ENCODE measurements around the gene FOXP1. TPM values are rescaled to one million over a fixed set of nuclear protein-coding genes. Genes with fewer than 3 reads are reported as not detected.

FOXP1 gene
- total and polyA plus RNA-seq, 4 donors = 4.9 to 35.4 (median 32.0) TPM

- TF ChIP-seq FOXA2 (IDR thresholded peaks at IDR 0.05) (no peak), ATF3 (IDR thresholded peaks at IDR 0.05) (no peak), TAF1 (conservative IDR thresholded peaks at IDR 0.05) (no peak), SP1 (IDR thresholded peaks at IDR 0.05) (no peak)
- no peak overlapping the region for H3K27ac ChIP-seq (ENCODE audit: low read depth in 1 of 2, low read length in 2 of 2)
- H3K36me3 ChIP-seq (ENCODE audit: control insufficient read depth in 4 of 4, insufficient read depth in 3 of 4, low read depth in 1 of 4, low read length in 3 of 4) = peaks cover 0 to 1% (median 0%) of the 10 kb centered on the region in 4 donors
- H3K9me3 ChIP-seq (ENCODE audit: control insufficient read depth in 4 of 4, low read length in 3 of 4) = no peaks in the 10 kb centered on the region
- peaks cover 0 to 6% (median 0%) of the 10 kb centered on the region in 4 donors for H3K4me1 ChIP-seq (ENCODE audit: control insufficient read depth in 4 of 4, insufficient read depth in 4 of 4, low read length in 3 of 4)
- no peak overlapping the region for H3K4me3 ChIP-seq (ENCODE audit: low read depth in 1 of 3, low read length in 3 of 3)
- WGBS = 60% methylated on average over 4 of the region's 4 CpGs
- H3K9ac ChIP-seq (ENCODE audit: low read depth in 1 of 2, low read length in 2 of 2) = no peak overlapping the region
- DNase-seq (ENCODE audit: low spot score) = no peak
- H3K27me3 ChIP-seq (ENCODE audit: control insufficient read depth in 4 of 4, insufficient read depth in 4 of 4, low read length in 3 of 4) = no peaks in the 10 kb centered on the region
Observed at GRCh38 chr3:71231680-71232079, 351.8 kb downstream of the FOXP1 start.

GRCh38 chr3:71229905-71230657, 353.4 kb downstream of the FOXP1 start:
- no peak overlapping the region for H3K27ac ChIP-seq (ENCODE audit: low read depth in 1 of 2, low read length in 2 of 2)
- no peaks in the 10 kb centered on the region for H3K9me3 ChIP-seq (ENCODE audit: control insufficient read depth in 4 of 4, low read length in 3 of 4)
- peaks cover 0 to 6% (median 3%) of the 10 kb centered on the region in 4 donors for H3K4me1 ChIP-seq (ENCODE audit: control insufficient read depth in 4 of 4, insufficient read depth in 4 of 4, low read length in 3 of 4)
- H3K36me3 ChIP-seq (ENCODE audit: control insufficient read depth in 4 of 4, insufficient read depth in 3 of 4, low read depth in 1 of 4, low read length in 3 of 4) = peaks cover 0 to 1% (median 0%) of the 10 kb centered on the region in 4 donors
- TF ChIP-seq YY1 (IDR thresholded peaks at IDR 0.05) (no peak), SP1 (IDR thresholded peaks at IDR 0.05) (no peak), REST (IDR thresholded peaks at IDR 0.05) (no peak), HNF4G (IDR thresholded peaks at IDR 0.05) (no peak), ZBTB33 (IDR thresholded peaks at IDR 0.05) (no peak), TAF1 (conservative IDR thresholded peaks at IDR 0.05) (no peak), FOXA2 (IDR thresholded peaks at IDR 0.05) (no peak), FOXA1 (IDR thresholded peaks at IDR 0.05) (no peak), RXRA (IDR thresholded peaks at IDR 0.05) (no peak), MAX (IDR thresholded peaks at IDR 0.05) (no peak), HNF4A (conservative IDR thresholded peaks at IDR 0.05) (no peak), CTCF (IDR thresholded peaks at IDR 0.05; ENCODE audit: low read depth, low read length, missing input control) (no peak), EGR1 (IDR thresholded peaks at IDR 0.05; ENCODE audit: low read depth in 2 of 2) (no peak), RAD21 (IDR thresholded peaks at IDR 0.05) (no peak), NR2F2 (IDR thresholded peaks at IDR 0.05) (no peak), GABPA (IDR thresholded peaks at IDR 0.05 in 1 of 2, conservative IDR thresholded peaks at IDR 0.05 in 1 of 2) (no peak), ATF3 (IDR thresholded peaks at IDR 0.05) (no peak), JUND (IDR thresholded peaks at IDR 0.05) (no peak)
- WGBS = 84% methylated on average over 7 of the region's 7 CpGs
- H3K4me3 ChIP-seq (ENCODE audit: low read depth in 1 of 3, low read length in 3 of 3) = no peak overlapping the region
- no peak overlapping the region for H3K9ac ChIP-seq (ENCODE audit: low read depth in 1 of 2, low read length in 2 of 2)
- no peaks in the 10 kb centered on the region for H3K27me3 ChIP-seq (ENCODE audit: control insufficient read depth in 4 of 4, insufficient read depth in 4 of 4, low read length in 3 of 4)
- no peak for DNase-seq (ENCODE audit: low spot score)
